Smooth muscle cell (in vitro differentiated cells): ENCODE measurements around the gene NSG2. TPM values are rescaled to one million over a fixed set of nuclear protein-coding genes. Genes with fewer than 3 reads are reported as not detected.

Source experiments
- DNase-seq: peaks from one replicate; lab custom pipeline; 2025; ENCODE audit not compliant: unreplicated experiment; lab: John Stamatoyannopoulos, UW
- H2AFZ ChIP-seq: fragments of 200-600 bp; sonication (generic); 2 replicates; pipeline ENCODE4 v1.6.0; 2016; ENCODE audit warnings: antibody characterized with exemption, low read depth, mild to moderate bottlenecking
- H3F3A ChIP-seq: fragments of 200-600 bp; sonication (generic); 2 replicates; pipeline ENCODE4 v1.6.0; 2017; ENCODE audit warnings: antibody characterized with exemption, low read depth
- H3K27ac ChIP-seq: fragments of 200-600 bp; sonication (generic); 2 replicates; pipeline ENCODE4 v1.5.1; 2016; ENCODE audit warnings: low read depth, mild to moderate bottlenecking
- H3K27me3 ChIP-seq: fragments of 200-600 bp; sonication (generic); 2 replicates; pipeline ENCODE4 v1.6.1; 2016; ENCODE audit warnings: low read depth, mild to moderate bottlenecking
- H3K36me3 ChIP-seq: fragments of 200-600 bp; sonication (generic); 2 replicates; pipeline ENCODE4 v1.5.1; 2016; ENCODE audit warnings: low read depth
- H3K4me1 ChIP-seq: fragments of 200-600 bp; sonication (generic); 2 replicates; pipeline ENCODE4 v1.5.1; 2016; ENCODE audit warnings: low read depth
- H3K4me2 ChIP-seq: fragments of 200-600 bp; sonication (generic); 2 replicates; pipeline ENCODE4 v1.6.0; 2016; ENCODE audit warnings: mild to moderate bottlenecking
- H3K4me3 ChIP-seq: fragments of 200-600 bp; sonication (generic); 2 replicates; pipeline ENCODE4 v1.5.1; 2016; ENCODE audit warnings: mild to moderate bottlenecking
- H3K79me2 ChIP-seq: fragments of 200-600 bp; sonication (generic); 2 replicates; pipeline ENCODE4 v1.6.0; 2016; ENCODE audit warnings: low read depth, mild to moderate bottlenecking
- H3K9ac ChIP-seq: fragments of 200-600 bp; sonication (generic); 2 replicates; pipeline ENCODE4 v1.6.0; 2016; ENCODE audit warnings: low read depth
- H3K9me3 ChIP-seq: fragments of 200-600 bp; sonication (generic); replicated peaks from 2 replicates; pipeline ENCODE4 v1.5.1; 2016; ENCODE audit warnings: low read depth
- H4K20me1 ChIP-seq: fragments of 200-600 bp; sonication (generic); 2 replicates; pipeline ENCODE4 v1.6.0; 2016; ENCODE audit warnings: low read depth
- CTCF ChIP-seq: fragments of 200-600 bp; sonication (generic); IDR thresholded peaks from 2 replicates; pipeline ENCODE4 v1.5.1; 2017; ENCODE audit warnings: borderline replicate concordance, mild to moderate bottlenecking, antibody characterized with exemption; ENCODE audit not compliant: insufficient read depth, poor library complexity, severe bottlenecking
- whole genome bisulfite sequencing: methylation state at CpG from one replicate; pipeline ENCODE4 v1.1.7; 2016; ENCODE audit warnings: low lambda C conversion rate; 5-methylcytosine and 5-hydroxymethylcytosine counted together
- polyA plus RNA-seq: library from polyadenylated mRNA; unstranded; fragments of >200 nt; fragmentation: Nextera tagmentation; extraction: Ambion mirVana; gene quantifications from 2 replicates; pipeline ENCODE4 v1.2.1, GENCODE V29; 2016
- total RNA-seq: library from RNA; depleted of rRNA; stranded (reverse); fragments of >200 nt; gene quantifications from 2 replicates; pipeline ENCODE4 v1.2.3, GENCODE V29; 2014

The NSG2 gene
- total and polyA plus RNA-seq, 2 experiments from 2014 or later = 0.18 TPM; not detected in 1

GRCh38 chr5:174147551-174147950 is 102.0 kb downstream of the NSG2 start:
- Histone ChIP-seq H3K27me3 (peaks cover 39% of the 10 kb centered on the region), H3K4me2 (no peak overlapping the region), H4K20me1 (no peaks in the 10 kb centered on the region), H3K9me3 (no peaks in the 10 kb centered on the region), H3K79me2 (no peaks in the 10 kb centered on the region), H3K4me3 (no peak overlapping the region), H2AFZ (no peak overlapping the region), H3K9ac (no peak overlapping the region), H3K36me3 (no peaks in the 10 kb centered on the region), H3K27ac (no peak overlapping the region), H3F3A (no peaks in the 10 kb centered on the region), H3K4me1 (no peaks in the 10 kb centered on the region)
- 85% methylated on average over 2 of the region's 2 CpGs for WGBS
- no peak for TF ChIP-seq CTCF
- no peak for DNase-seq

- Histone ChIP-seq H3F3A (no peaks in the 10 kb centered on the region), H3K9ac (no peak overlapping the region), H3K79me2 (no peaks in the 10 kb centered on the region), H3K27me3 (peaks cover 39% of the 10 kb centered on the region), H3K4me3 (no peak overlapping the region), H3K4me1 (no peaks in the 10 kb centered on the region), H3K4me2 (no peak overlapping the region), H2AFZ (no peak overlapping the region), H3K9me3 (no peaks in the 10 kb centered on the region), H3K36me3 (no peaks in the 10 kb centered on the region), H4K20me1 (no peaks in the 10 kb centered on the region), H3K27ac (no peak overlapping the region)
- 98% methylated on average over 2 of the region's 2 CpGs for WGBS
- no peak for TF ChIP-seq CTCF
- no peak for DNase-seq
Observed at GRCh38 chr5:174148721-174149120, 103.2 kb downstream of the NSG2 start.

GRCh38 chr5:174149426-174149825 is 103.9 kb downstream of the NSG2 start:
- DNase-seq = no peak
- H3K27ac ChIP-seq = no peak overlapping the region
- H3K79me2 ChIP-seq = no peaks in the 10 kb centered on the region
- H3K4me2 ChIP-seq = no peak overlapping the region
- TF ChIP-seq CTCF = no peak
- no peak overlapping the region for H2AFZ ChIP-seq
- no peak overlapping the region for H3K9ac ChIP-seq
- no peaks in the 10 kb centered on the region for H3K36me3 ChIP-seq
- H3K9me3 ChIP-seq = peaks cover 6% of the 10 kb centered on the region
- no peaks in the 10 kb centered on the region for H4K20me1 ChIP-seq
- H3K27me3 ChIP-seq = peaks cover 39% of the 10 kb centered on the region
- WGBS = 75% methylated on average over 3 of the region's 3 CpGs
- no peak overlapping the region for H3K4me3 ChIP-seq
- no peaks in the 10 kb centered on the region for H3K4me1 ChIP-seq
- no peaks in the 10 kb centered on the region for H3F3A ChIP-seq

GRCh38 chr5:174149989-174150388 is 104.5 kb downstream of the NSG2 start:
- no peak overlapping the region for H2AFZ ChIP-seq
- no peak overlapping the region for H3K9ac ChIP-seq
- no peak for DNase-seq
- peaks cover 39% of the 10 kb centered on the region for H3K27me3 ChIP-seq
- no peak overlapping the region for H3K4me3 ChIP-seq
- no peaks in the 10 kb centered on the region for H4K20me1 ChIP-seq
- H3K4me1 ChIP-seq = no peaks in the 10 kb centered on the region
- peaks cover 9% of the 10 kb centered on the region for H3K9me3 ChIP-seq
- H3K4me2 ChIP-seq = no peak overlapping the region
- no peaks in the 10 kb centered on the region for H3K36me3 ChIP-seq
- H3F3A ChIP-seq = no peaks in the 10 kb centered on the region
- H3K79me2 ChIP-seq = no peaks in the 10 kb centered on the region
- TF ChIP-seq CTCF = no peak
- H3K27ac ChIP-seq = no peak overlapping the region
- 92% methylated on average over 6 of the region's 6 CpGs for WGBS
